BE2C (cell line): ENCODE data around the gene TXNRD1. TPM values are rescaled to one million over a fixed set of nuclear protein-coding genes. Genes with fewer than 3 reads are reported as not detected.

Source experiments
- DNase-seq: peaks from one replicate; pipeline ENCODE4 v3.0.0-alpha.2; 2020
- H3K27me3 ChIP-seq: fragments of 250-450 bp; sonication (Bioruptor Pico); 2 replicates; pipeline ENCODE4 v1.5.1; 2020; ENCODE audit warnings: mild to moderate bottlenecking
- H3K36me3 ChIP-seq: fragments of 250-450 bp; sonication (Bioruptor Pico); 2 replicates; pipeline ENCODE4 v1.5.1; 2020; ENCODE audit warnings: mild to moderate bottlenecking
- H3K4me1 ChIP-seq: fragments of 250-450 bp; sonication (Bioruptor Pico); 2 replicates; pipeline ENCODE4 v1.5.1; 2020
- H3K4me3 ChIP-seq: 2 replicates; pipeline ENCODE4 v1.5.1; 2011; ENCODE audit warnings: low read depth, low read length
- H3K9me3 ChIP-seq: fragments of 250-450 bp; sonication (Bioruptor Pico); 2 replicates; pipeline ENCODE4 v1.5.1; 2020
- polyA plus RNA-seq: library from polyadenylated mRNA; unstranded; fragments of >200 nt; gene quantifications from one replicate; pipeline ENCODE4 v1.2.1, GENCODE V29; 2012; ENCODE audit warnings: low read depth, missing spikeins; ENCODE audit not compliant: insufficient read length, insufficient read depth
- TF ChIP-seq, protein P1 (sequence below): IDR thresholded peaks from 2 replicates; pipeline ENCODE4 v1.5.1; 2012; ENCODE audit warnings: mild to moderate bottlenecking, low read depth, low read length

TXNRD1 gene
- 83.6 TPM for polyA plus RNA-seq

DNA sequence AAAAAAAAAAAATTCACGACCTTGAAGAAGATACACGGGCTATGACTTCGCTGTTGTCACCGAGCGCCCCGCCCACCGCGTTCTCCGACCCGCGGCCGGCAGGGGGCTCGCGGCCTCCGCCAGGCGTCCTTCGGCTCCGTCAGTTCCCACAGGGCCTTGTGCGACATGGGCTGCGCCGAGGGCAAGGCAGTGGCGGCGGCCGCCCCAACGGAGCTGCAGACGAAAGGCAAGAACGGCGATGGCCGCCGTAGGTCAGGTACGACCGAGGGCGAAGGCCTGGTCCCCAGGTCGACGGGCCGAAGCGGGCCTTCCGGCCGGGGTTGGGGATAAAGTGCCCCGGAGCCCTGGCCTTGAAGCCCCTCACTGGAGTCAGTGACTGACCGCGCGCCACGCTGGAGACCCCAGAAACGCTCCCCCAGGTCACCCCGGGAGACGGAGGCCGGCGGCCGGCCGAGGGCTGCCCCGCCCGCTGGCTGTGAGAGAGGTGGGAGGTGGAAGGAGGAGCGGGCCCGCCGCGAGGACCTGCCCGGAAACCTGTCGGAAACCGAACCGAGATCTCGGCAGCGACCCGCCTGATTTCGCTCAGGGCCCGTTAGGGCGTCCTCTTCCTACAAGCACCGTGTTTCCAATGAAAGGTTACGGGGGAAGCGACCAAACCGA lies at the start of gene TXNRD1:
Gene TXNRD1, plus strand, starts transcription at position 142 of the 660 bp plus-strand sequence. Its CDS starts 24 bp downstream, at position 166.
- peaks cover 7% of the 10 kb centered on the region for H3K4me1 ChIP-seq
- H3K4me3 ChIP-seq, result no peak within 1 kb of the TSS
- H3K9me3 ChIP-seq, result no peaks in the 10 kb centered on the region
- H3K27me3 ChIP-seq, result no peaks in the 10 kb centered on the region
- DNase-seq, result peak; percentile 75
- TF ChIP-seq, protein P1, sequence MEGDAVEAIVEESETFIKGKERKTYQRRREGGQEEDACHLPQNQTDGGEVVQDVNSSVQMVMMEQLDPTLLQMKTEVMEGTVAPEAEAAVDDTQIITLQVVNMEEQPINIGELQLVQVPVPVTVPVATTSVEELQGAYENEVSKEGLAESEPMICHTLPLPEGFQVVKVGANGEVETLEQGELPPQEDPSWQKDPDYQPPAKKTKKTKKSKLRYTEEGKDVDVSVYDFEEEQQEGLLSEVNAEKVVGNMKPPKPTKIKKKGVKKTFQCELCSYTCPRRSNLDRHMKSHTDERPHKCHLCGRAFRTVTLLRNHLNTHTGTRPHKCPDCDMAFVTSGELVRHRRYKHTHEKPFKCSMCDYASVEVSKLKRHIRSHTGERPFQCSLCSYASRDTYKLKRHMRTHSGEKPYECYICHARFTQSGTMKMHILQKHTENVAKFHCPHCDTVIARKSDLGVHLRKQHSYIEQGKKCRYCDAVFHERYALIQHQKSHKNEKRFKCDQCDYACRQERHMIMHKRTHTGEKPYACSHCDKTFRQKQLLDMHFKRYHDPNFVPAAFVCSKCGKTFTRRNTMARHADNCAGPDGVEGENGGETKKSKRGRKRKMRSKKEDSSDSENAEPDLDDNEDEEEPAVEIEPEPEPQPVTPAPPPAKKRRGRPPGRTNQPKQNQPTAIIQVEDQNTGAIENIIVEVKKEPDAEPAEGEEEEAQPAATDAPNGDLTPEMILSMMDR, result peak; percentile 62
- H3K36me3 ChIP-seq, result no peaks in the 10 kb centered on the region

DNA sequence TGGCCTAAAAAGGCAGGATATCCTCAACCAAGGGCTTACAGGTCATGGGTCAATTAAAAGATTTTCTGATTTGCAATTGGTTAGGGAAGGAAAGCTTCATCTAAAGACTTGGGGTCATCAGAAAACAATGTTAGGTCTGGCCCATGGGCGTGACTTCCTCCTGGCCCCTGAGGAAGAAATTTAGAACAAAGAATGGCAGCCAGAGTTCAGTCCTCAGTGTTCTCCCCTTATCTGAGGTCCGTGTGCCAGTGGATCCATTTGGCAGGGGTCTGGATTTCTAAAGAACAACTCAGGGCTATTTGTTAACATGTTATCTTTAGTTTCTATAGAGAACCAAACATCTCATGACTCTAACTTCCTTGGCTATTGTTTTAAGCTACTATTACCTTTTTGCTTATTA lies 49.8 kb upstream of the TXNRD1 start:
- no peaks in the 10 kb centered on the region for H3K4me1 ChIP-seq
- TF ChIP-seq, protein P1, result no peak
- no peaks in the 10 kb centered on the region for H3K36me3 ChIP-seq
- DNase-seq, result no peak
- no peaks in the 10 kb centered on the region for H3K9me3 ChIP-seq
- H3K27me3 ChIP-seq, result no peaks in the 10 kb centered on the region
- no peak overlapping the region for H3K4me3 ChIP-seq

DNA sequence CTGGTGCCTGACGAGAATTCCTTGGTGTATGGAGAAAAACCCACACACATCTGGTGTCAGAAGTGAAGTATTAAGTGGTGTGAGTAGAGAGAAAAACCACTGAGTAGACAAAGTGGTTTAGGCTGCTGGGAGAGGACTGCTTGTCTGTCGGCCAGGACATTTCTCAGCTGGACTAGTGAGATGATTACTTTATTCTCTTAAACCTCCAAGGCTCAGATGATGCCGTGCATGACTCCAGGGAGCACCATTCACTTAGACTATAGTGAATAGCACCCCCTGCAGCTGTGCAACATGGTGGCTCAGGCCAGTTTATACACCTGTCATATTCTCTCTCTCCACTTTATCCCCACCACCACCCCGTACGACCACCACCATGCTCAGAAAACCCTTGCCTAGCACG lies 49.1 kb upstream of the TXNRD1 start:
- DNase-seq, result no peak
- Histone ChIP-seq H3K4me3 (no peak overlapping the region), H3K4me1 (no peaks in the 10 kb centered on the region), H3K27me3 (no peaks in the 10 kb centered on the region), H3K36me3 (no peaks in the 10 kb centered on the region), H3K9me3 (no peaks in the 10 kb centered on the region)
- TF ChIP-seq, protein P1, result no peak

DNA sequence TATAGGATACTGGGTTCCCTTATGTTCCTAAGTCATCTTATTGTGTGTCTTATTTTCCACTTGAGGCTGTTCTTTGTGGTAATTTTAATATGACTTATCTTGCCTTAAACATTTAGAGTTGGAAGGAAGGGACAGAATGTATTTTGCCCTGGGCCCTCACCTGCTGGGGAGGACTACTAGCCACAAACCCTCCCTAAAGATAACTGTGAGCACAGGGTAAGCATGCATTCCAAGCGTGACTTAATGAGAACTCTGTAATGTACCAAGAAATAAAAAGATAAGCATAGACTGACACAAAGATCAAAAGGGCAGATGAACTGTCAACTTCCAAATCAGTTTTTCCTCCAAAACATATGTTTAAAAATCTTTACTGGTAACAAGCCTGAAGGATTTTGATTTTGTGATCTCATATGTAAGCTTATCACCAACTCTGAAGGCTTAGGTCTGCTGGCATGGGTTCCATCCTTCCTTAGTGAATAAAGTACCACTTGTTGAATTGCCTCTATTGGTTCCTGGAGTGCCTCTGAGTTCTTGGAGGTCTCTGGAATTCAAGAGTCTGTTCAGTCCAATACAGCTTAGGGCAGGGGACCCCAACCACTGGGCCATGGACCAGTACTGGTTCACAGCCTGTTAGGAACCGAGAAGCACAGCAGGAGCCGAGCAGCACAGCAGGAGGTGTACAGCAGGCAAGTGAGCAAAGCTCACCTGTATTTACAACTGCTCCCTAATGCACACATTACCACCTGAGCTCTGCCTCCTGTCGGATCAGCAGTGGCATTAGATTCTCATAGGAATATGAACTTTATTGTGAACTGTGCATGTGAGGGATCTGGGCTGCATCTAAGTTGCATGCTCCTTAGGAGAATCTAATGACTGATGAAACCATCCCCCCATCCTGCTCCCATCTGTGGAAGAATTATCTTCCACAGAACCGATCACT lies 47.8 kb upstream of the TXNRD1 start:
- H3K4me3 ChIP-seq, result no peak overlapping the region
- H3K4me1 ChIP-seq, result 0 out of 2 replicates have a peak, but pooled peaks cover under 1% of the 10 kb centered on the region
- no peaks in the 10 kb centered on the region for H3K27me3 ChIP-seq
- TF ChIP-seq, protein P1, result no peak
- no peak for DNase-seq
- no peaks in the 10 kb centered on the region for H3K36me3 ChIP-seq
- no peaks in the 10 kb centered on the region for H3K9me3 ChIP-seq

DNA sequence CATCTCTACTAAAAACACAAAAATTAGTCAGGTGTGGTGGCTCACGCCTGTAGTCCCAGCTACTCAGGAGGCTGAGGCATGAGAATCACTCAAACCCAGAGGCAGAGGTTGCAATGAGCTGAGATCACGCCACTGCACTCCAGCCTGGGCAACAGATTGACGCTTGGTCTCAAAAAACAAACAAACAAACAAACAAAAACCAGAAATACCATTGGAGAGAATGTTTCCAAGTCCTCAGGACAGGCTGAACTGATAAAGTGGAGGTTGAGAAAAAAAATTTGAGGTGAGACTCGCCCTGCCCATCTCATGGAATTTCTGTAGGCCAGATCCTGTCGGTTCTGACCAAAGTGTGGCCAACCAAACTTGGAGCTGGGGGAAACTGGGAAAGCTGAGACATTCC lies 47.0 kb upstream of the TXNRD1 start:
- no peak for DNase-seq
- H3K4me3 ChIP-seq, result no peak overlapping the region
- no peaks in the 10 kb centered on the region for H3K36me3 ChIP-seq
- H3K4me1 ChIP-seq, result 0 out of 2 replicates have a peak, but pooled peaks cover 3% of the 10 kb centered on the region
- TF ChIP-seq, protein P1, result no peak
- no peaks in the 10 kb centered on the region for H3K27me3 ChIP-seq
- H3K9me3 ChIP-seq, result no peaks in the 10 kb centered on the region
